NCI-H2171 treated with DMSO at 0.1 percent for 48 hours (cell line): ENCODE measurements around the gene GPR155.

ENCODE experiments used
- DNase-seq: peaks from one replicate; lab custom pipeline; 2025; lab: John Stamatoyannopoulos, UW

GPR155 gene, protein sequence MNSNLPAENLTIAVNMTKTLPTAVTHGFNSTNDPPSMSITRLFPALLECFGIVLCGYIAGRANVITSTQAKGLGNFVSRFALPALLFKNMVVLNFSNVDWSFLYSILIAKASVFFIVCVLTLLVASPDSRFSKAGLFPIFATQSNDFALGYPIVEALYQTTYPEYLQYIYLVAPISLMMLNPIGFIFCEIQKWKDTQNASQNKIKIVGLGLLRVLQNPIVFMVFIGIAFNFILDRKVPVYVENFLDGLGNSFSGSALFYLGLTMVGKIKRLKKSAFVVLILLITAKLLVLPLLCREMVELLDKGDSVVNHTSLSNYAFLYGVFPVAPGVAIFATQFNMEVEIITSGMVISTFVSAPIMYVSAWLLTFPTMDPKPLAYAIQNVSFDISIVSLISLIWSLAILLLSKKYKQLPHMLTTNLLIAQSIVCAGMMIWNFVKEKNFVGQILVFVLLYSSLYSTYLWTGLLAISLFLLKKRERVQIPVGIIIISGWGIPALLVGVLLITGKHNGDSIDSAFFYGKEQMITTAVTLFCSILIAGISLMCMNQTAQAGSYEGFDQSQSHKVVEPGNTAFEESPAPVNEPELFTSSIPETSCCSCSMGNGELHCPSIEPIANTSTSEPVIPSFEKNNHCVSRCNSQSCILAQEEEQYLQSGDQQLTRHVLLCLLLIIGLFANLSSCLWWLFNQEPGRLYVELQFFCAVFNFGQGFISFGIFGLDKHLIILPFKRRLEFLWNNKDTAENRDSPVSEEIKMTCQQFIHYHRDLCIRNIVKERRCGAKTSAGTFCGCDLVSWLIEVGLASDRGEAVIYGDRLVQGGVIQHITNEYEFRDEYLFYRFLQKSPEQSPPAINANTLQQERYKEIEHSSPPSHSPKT

GRCh38 chr2:174486563-174487107 is at the start of gene GPR155:
Gene GPR155, minus strand, starts transcription at chr2:174487029. Its CDS starts 5,073 bp downstream, at chr2:174481956.
- peak; percentile 67 for DNase-seq

- DNase-seq, result peak; percentile 97
Observed at GRCh38 chr2:174535757-174536703, 49.2 kb upstream of the GPR155 start.

GRCh38 chr2:174535083-174535482 is 48.3 kb upstream of the GPR155 start:
- peak; percentile 76 for DNase-seq

GRCh38 chr2:174529916-174530315 is 43.1 kb upstream of the GPR155 start:
- no peak for DNase-seq

DNA sequence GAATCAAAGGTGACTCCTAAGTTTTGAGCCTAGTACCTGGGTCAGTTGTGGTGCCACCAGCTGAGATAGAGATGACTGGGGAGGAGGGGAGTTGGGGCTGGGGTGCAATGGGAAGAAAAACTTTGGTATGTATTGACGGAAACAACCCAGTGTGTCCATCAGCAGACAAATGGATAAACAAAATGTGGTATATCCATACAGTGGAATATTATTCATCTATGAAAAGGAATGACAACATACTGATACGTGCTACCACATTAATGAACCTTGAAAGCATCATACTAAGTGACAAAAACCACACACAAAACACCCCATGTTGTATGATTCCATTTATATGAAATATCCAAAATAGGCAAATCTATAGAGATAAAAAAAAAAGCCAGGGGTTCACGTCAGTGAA is 41.1 kb upstream of the GPR155 start:
- no peak for DNase-seq

GRCh38 chr2:174527101-174527721 is 40.4 kb upstream of the GPR155 start:
- DNase-seq, result no peak

DNA sequence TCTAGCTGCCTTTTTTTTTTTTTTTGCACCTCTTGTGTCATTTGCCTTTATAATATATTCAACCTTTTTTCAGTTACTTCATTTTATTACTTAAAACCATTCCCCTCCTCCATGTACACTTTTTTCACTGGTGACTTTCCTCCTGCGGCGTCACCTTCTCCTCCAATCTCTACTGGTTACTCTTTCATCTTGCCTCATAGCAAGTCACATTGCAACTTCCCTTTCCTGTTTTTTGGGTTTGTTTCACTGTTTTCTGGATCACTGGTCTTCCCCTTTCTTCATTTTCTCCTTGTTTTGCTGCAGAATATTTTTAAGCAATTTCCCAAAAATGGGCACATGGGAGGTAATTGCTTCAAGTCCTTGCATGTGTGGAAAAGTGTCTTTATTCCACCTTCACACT is 37.7 kb upstream of the GPR155 start:
- DNase-seq, result no peak

- peak; percentile 51 for DNase-seq
Observed at GRCh38 chr2:174522553-174522952, 35.7 kb upstream of the GPR155 start.

DNA sequence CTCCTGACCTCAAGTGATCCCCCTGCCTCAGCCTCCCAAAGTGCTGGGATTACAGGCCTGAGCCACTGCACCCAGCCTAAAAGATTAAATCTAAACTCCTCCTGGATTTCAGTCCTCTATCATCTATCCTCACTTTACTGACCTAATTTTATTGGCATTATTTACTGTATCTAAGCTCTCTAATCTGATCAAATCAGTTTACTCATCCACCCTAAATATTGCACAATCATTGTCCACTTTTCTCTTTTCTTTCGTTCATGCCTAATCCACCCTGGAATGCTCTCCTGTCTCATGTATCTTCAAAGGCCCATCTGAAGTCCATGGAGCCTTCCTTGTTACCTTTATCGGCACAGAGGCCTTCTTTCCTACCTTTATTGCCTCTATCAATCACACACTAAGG is 31.6 kb upstream of the GPR155 start:
- no peak for DNase-seq

GRCh38 chr2:174516501-174517378 is 29.9 kb upstream of the GPR155 start:
- DNase-seq, result no peak

DNA sequence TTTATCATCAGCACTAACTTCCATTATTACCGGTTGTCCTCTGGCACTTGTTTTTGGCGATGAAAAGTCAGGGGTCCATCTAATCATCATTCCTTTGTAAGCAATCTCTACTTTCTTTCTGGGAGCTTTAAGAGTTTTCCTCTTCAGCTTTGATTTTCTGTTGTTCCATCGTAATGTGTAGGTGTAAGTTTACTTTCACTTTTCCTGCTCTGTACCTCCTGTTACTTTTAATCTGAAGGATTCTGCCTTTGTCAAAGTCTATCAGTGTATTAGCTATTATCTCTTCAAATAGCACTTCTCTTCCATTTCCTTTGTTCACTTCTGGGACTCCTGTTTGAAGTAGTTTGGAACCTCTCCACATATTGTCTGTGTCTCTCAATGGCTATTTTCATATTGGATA is 25.5 kb upstream of the GPR155 start:
- DNase-seq, result no peak

DNA sequence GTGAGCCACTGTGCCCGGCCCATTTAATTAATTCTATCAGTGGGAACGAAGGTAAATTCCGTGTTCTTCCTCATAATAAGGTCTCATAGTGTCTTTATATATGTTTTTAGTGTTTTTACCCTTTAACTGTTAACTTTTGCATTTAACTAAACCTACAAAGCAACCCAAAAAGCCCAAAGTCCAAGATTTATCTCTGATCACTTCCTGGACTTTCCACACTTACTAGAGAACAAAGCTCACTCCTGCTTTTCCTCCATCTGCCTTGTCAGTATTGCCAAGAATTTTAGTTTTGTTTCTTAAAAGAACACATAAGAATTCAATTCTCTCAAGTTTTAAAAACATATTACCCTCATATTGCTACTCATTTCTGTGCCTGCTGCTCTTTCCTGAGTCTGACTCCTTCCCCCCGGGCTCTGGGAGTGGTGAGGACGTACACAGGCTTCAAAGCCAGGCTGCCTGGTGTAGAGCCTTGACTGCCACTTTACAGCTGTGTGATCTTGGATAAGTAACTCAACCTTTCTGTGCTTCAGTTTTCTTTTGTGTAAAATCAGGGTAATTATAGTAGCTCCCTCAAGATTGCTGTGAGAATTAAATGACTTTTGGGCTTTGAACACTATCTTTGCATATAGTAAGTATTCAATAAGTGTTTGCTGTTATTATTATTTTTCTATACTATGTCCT is 24.9 kb upstream of the GPR155 start:
- no peak for DNase-seq

DNA sequence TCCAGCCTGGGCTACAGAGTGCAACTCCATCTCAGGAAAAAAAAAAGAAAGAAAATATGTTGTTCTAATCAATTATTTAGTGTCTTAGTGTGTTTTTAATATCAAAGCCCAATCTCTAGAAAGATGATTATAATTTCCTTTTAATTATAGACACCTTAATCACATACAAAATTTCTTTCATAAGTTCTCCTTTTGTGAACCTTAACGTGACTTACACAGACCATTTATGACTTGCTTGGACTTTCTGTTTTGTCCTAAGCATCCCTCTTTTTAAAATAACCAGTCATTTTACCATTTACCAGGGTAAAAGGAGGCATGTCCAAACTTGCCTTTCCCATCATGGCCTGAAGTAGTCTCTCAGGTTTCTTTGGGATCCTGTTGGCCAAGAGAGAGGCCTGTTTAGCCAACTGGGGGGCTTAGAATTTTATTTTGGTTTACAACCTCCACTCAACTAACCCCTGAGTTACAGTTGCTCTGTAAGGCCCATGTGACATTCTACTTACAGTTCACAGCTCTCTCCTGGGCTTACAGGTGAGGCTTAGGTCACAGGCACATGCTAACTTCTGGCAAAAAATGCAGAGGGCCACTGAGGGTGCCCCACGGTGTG is 23.9 kb upstream of the GPR155 start:
- peak; percentile 23 for DNase-seq

- no peak for DNase-seq
Observed at GRCh38 chr2:174503161-174503809, 16.5 kb upstream of the GPR155 start.

GRCh38 chr2:174499371-174499770 is 12.5 kb upstream of the GPR155 start:
- no peak for DNase-seq

GRCh38 chr2:174495365-174496012 is 8.7 kb upstream of the GPR155 start:
- DNase-seq, result no peak

- DNase-seq, result no peak
Observed at GRCh38 chr2:174493549-174494331, 6.9 kb upstream of the GPR155 start.
